WTC11 (cell line): ENCODE data around the gene RGS7. TPM values are rescaled to one million over a fixed set of nuclear protein-coding genes. Genes with fewer than 3 reads are reported as not detected.

ENCODE experiments used
- ATAC-seq: fragments of 200-7000 bp; cut with Tn5 transposase; 2 replicates; pipeline ENCODE4 v1.10.0; 2021; ENCODE audit warnings: mild to moderate bottlenecking, moderate library complexity
- CTCF ChIA-PET: fragments of 300-600 bp; sonication (Branson Sonifier 250); formaldehyde crosslinking; loops from one replicate; lab custom pipeline; 2021; ENCODE audit warnings: antibody characterized with exemption; lab: Charles Lee
- POLR2A ChIA-PET: fragments of 350-600 bp; sonication (Branson Sonifier 250); formaldehyde crosslinking; loops from one replicate; lab custom pipeline; 2021; ENCODE audit warnings: antibody characterized with exemption; lab: Charles Lee
- DNase-seq: peaks from one replicate; pipeline ENCODE4 v3.0.0; 2021; ENCODE audit warnings: low spot score
- H3K27ac Mint-ChIP-seq: 2 replicates; pipeline ENCODE4 v1.8.0; 2021; ENCODE audit warnings: mixed read lengths
- H3K27me3 Mint-ChIP-seq: 2 replicates; pipeline ENCODE4 v1.8.0; 2021; ENCODE audit warnings: low read depth, mild to moderate bottlenecking, moderate library complexity, mixed read lengths
- H3K36me3 Mint-ChIP-seq: 2 replicates; pipeline ENCODE4 v1.8.0; 2021; ENCODE audit warnings: mixed read lengths
- H3K4me1 Mint-ChIP-seq: 2 replicates; pipeline ENCODE4 v1.8.0; 2022; ENCODE audit warnings: mixed read lengths
- H3K4me3 Mint-ChIP-seq: 2 replicates; pipeline ENCODE4 v1.8.0; 2021; ENCODE audit warnings: mild to moderate bottlenecking, moderate library complexity, mixed read lengths
- H3K9me3 Mint-ChIP-seq: 2 replicates; pipeline ENCODE4 v1.8.0; 2021; ENCODE audit warnings: mixed read lengths
- ATF2 ChIP-seq: sonication (generic); formaldehyde crosslinking; IDR thresholded peaks from 2 replicates; pipeline ENCODE4 v1.8.1; 2022; ENCODE audit warnings: low read depth, missing genetic modification reagents, borderline replicate concordance
- ATF3 ChIP-seq: sonication (generic); formaldehyde crosslinking; conservative IDR thresholded peaks from 2 replicates; pipeline ENCODE4 v1.8.1; 2022; ENCODE audit warnings: mild to moderate bottlenecking, missing genetic modification reagents
- ATF6 ChIP-seq: sonication (generic); formaldehyde crosslinking; IDR thresholded peaks from 2 replicates; pipeline ENCODE4 v1.8.1; 2023; ENCODE audit warnings: mild to moderate bottlenecking, missing genetic modification reagents
- CBFB ChIP-seq: sonication (generic); formaldehyde crosslinking; IDR thresholded peaks from 2 replicates; pipeline ENCODE4 v1.8.1; 2022; ENCODE audit warnings: mild to moderate bottlenecking, low read depth, missing genetic modification reagents
- CREM ChIP-seq: sonication (generic); formaldehyde crosslinking; IDR thresholded peaks from 2 replicates; pipeline ENCODE4 v1.8.1; 2022; ENCODE audit warnings: mild to moderate bottlenecking, missing genetic modification reagents, moderate library complexity
- CTCF ChIP-seq: fragments of 200-600 bp; IDR thresholded peaks from 2 replicates; pipeline ENCODE4 v1.8.0; 2022; ENCODE audit warnings: antibody characterized with exemption
- EMX1 ChIP-seq: fragments of 250-450 bp; sonication (Bioruptor Pico); IDR thresholded peaks from 2 replicates; pipeline ENCODE4 v1.8.0; 2021; ENCODE audit warnings: mild to moderate bottlenecking
- GTF2I ChIP-seq: fragments of 250-450 bp; sonication (Bioruptor Pico); conservative IDR thresholded peaks from 2 replicates; pipeline ENCODE4 v1.4.0; 2021; ENCODE audit warnings: mild to moderate bottlenecking
- IRF2 ChIP-seq: sonication (generic); formaldehyde crosslinking; IDR thresholded peaks from 2 replicates; pipeline ENCODE4 v1.8.0; 2022; ENCODE audit warnings: low read depth, missing genetic modification reagents, borderline replicate concordance
- KAT7 ChIP-seq: sonication (generic); formaldehyde crosslinking; IDR thresholded peaks from 2 replicates; pipeline ENCODE4 v1.8.1; 2023; ENCODE audit warnings: missing genetic modification reagents, mild to moderate bottlenecking, borderline replicate concordance
- SMAD3 ChIP-seq: sonication (generic); formaldehyde crosslinking; IDR thresholded peaks from 2 replicates; pipeline ENCODE4 v1.8.0; 2022; ENCODE audit warnings: missing genetic modification reagents, mild to moderate bottlenecking, borderline replicate concordance
- ZBTB43 ChIP-seq: sonication (generic); formaldehyde crosslinking; IDR thresholded peaks from 2 replicates; pipeline ENCODE4 v1.8.1; 2023; ENCODE audit warnings: mild to moderate bottlenecking, missing genetic modification reagents
- ZMAT4 ChIP-seq: fragments of 250-450 bp; sonication (Bioruptor Pico); IDR thresholded peaks from 2 replicates; pipeline ENCODE4 v1.9.0; 2021; ENCODE audit warnings: mild to moderate bottlenecking
- ZNF219 ChIP-seq: sonication (generic); formaldehyde crosslinking; IDR thresholded peaks from 2 replicates; pipeline ENCODE4 v1.8.0; 2023; ENCODE audit warnings: missing genetic modification reagents, mild to moderate bottlenecking, borderline replicate concordance
- ZNF396 ChIP-seq: fragments of 250-450 bp; sonication (Bioruptor Pico); IDR thresholded peaks from 2 replicates; pipeline ENCODE4 v1.8.0; 2021; ENCODE audit warnings: mild to moderate bottlenecking, moderate library complexity, borderline replicate concordance
- total RNA-seq: library from RNA; stranded (reverse); gene quantifications from 3 replicates; pipeline ENCODE4 v1.2.3, GENCODE V29; 2021

RGS7 gene
- total RNA-seq, 1 experiment from 2014 or later, result 1.2 TPM

- TF ChIP-seq GTF2I, result no peak
- TF ChIP-seq SMAD3, result no peak
- TF ChIP-seq IRF2 (CRISPR knock-in tag), result no peak
- no peak for TF ChIP-seq ZNF396 (CRISPR knock-in tag)
- TF ChIP-seq ATF6 (CRISPR knock-in tag), result no peak
- TF ChIP-seq, all 79 proteins: peak for 0
These were observed 532.8 kb downstream of the RGS7 start (continued) for GRCh38 chr1:240824238-240824637.

- CTCF ChIA-PET, result no interaction called here
These were observed 533.6 kb downstream of the RGS7 start for GRCh38 chr1:240823357-240823756.

GRCh38 chr1:240821925-240822324 lies 535.1 kb downstream of the RGS7 start:
- no peak overlapping the region for H3K27ac Mint-ChIP-seq
- TF ChIP-seq CBFB (CRISPR knock-in tag) (no peak), ZMAT4 (CRISPR knock-in tag) (no peak), ATF2 (no peak), ZNF219 (CRISPR knock-in tag) (no peak), CTCF (no peak), KAT7 (CRISPR knock-in tag) (no peak), ZBTB43 (CRISPR knock-in tag) (no peak)
- TF ChIP-seq, all 79 proteins: peak for 0
- ChIA-PET POLR2A (no interaction called here), CTCF (no interaction called here)
- Mint-ChIP-seq H3K9me3 (peaks cover 9% of the 10 kb centered on the region; the same call in 1 of the 2 replicates), H3K27me3 (no peaks in the 10 kb centered on the region), H3K36me3 (no peaks in the 10 kb centered on the region), H3K4me3 (no peak overlapping the region), H3K4me1 (peaks cover 2% of the 10 kb centered on the region; the same call in 1 of the 2 replicates)
- DNase-seq (no peak), ATAC-seq (no peak)

More at GRCh38 chr1:240823357-240823756, 533.6 kb downstream of the RGS7 start:
- ATAC-seq, result no peak
- H3K27me3 Mint-ChIP-seq, result no peaks in the 10 kb centered on the region
- no peak for DNase-seq
- no peak overlapping the region for H3K4me3 Mint-ChIP-seq
- no peaks in the 10 kb centered on the region for H3K36me3 Mint-ChIP-seq
- no peak for TF ChIP-seq ATF3 (CRISPR knock-in tag)
- TF ChIP-seq EMX1 (CRISPR knock-in tag), result no peak
- TF ChIP-seq CREM (CRISPR knock-in tag), result no peak
- POLR2A ChIA-PET, result no interaction called here
- no peak overlapping the region for H3K27ac Mint-ChIP-seq
- peaks cover 9% of the 10 kb centered on the region; the same call in 1 of the 2 replicates for H3K9me3 Mint-ChIP-seq
- peaks cover 4% of the 10 kb centered on the region; the same call in 1 of the 2 replicates for H3K4me1 Mint-ChIP-seq
